HUDEP-2 (cell line): Measurements from ENCODE around the gene SYT5.
"Not testable (repeated sequence)": the region's sequence is repeated elsewhere in the genome, so short reads cannot be mapped to it uniquely, and the experiment has no call there.

Source experiments
- DNase-seq, 76 experiments: peaks; one replicate each; lab custom pipeline; 2025; ENCODE audit not compliant: unreplicated experiment in 76 of 76; lab: John Stamatoyannopoulos, UW

Gene SYT5

GRCh38 chr19:55172741-55173140 is 7.3 kb downstream of the SYT5 start:
- DNase-seq: no peak

DNA sequence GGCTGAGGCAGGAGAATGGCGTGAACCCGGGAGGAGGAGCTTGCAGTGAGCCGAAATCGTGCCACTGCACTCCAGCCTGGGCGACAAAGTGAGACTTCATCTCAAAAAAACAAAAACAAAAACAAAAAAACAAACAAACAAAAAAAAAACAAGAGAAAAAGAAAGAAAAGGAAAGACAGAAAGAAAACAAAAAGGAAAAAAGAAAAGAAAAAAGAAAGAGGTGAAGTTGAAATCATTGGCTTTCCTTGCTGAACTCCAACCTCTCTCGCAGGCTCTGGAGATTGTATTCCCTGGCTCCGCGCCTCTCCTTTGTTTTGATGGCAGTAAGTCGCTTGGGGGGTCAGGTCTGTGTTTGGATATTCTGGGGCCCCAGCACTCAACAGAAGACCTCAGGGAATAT is 7.8 kb downstream of the SYT5 start:
- DNase-seq: not testable (repeated sequence)

GRCh38 chr19:55171440-55171839 is 8.6 kb downstream of the SYT5 start:
- peak in 37 of 76 experiments; percentile 16 to 84 (median 49) for DNase-seq

- no peak for DNase-seq
Measured at GRCh38 chr19:55169136-55169535, 11.0 kb downstream of the SYT5 start.

- DNase-seq: peak in 75 of 76 experiments; percentile 78 to 100 (median 99)
Measured at GRCh38 chr19:55166530-55167268, 13.4 kb downstream of the SYT5 start, which contains the start of gene DNAAF3. DNAAF3 (minus strand) TSS chr19:55166613; CDS start chr19:55166413, 200 bp downstream.

DNA sequence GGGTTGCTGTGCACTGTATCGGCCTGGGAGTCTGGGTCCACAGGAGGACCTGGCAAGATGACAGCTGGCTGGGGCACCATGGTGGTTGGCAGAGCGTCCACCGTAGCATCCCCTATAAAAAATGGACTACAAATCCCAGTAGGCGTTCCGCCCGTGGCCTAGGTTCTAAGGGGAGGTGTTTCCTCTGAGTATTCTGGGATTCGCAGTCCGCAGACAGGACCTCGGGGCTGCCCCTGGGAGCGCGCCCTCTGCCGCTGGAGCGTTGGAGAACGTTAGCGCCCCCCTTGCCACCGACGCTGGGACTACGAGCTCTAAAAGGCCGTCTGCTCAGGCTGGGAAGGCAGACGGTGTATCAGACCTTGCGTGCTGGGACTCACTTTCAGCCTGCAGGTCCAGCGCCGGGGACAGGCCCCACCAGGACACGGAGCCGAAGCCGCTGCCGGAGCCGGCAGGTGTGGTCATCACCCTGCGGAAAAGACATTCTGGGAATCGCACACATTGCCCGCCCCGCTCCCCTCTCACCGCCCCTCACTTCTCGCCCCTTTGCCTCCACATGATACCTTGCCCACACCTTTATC is 14.0 kb downstream of the SYT5 start:
- DNase-seq: peak in 71 of 76 experiments; percentile 33 to 91 (median 76)

GRCh38 chr19:55161571-55162322 is 18.3 kb downstream of the SYT5 start:
- no peak for DNase-seq

- DNase-seq: no peak
Measured at GRCh38 chr19:55160986-55161365, 19.1 kb downstream of the SYT5 start.

- peak in 75 of 76 experiments; percentile 61 to 99 (median 95) for DNase-seq
Measured at GRCh38 chr19:55160128-55160985, 19.7 kb downstream of the SYT5 start.

DNA sequence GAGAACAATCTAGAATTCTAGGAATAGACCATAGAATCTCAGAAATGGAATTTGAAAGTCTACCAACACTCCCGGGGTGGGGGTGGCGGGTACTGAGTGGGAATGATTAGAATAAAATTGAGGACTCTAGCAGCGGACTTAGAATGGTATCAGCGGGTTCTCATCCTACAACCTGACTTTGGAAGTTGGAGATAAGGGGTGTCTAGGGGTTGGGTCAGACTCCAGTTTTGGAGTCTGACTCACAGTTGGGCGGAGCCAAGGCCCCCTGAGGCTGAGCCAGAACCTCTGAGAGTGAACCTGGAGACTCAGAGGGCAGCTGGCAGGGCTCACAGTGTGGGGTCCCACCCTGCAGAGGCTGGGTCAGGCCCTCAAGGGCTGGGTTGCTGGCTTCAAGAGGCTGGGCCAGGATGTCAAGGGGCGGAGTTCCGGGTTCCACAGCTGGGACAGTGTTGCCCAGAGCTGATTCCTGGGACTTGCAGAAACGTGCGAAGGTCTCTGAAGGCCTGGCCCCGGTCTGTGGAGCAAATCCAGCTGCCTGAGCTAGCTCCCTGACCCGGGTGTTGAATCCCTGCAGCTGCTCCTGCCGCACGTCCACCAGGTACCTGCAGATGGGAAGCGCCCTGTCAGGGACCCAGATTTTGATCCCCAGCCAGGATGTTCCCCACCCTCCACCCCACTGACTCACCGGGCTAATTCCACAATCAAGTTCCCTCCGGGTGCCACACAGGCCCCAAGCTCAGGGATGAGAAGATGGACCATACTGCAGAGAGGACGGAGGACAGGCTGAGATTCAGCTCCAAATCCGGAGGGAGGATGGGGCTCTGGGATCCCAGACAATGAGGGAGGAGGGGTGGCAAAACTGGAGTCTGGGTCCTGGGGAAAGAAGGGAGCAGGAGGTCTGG is 21.0 kb downstream of the SYT5 start:
- DNase-seq: peak in 75 of 76 experiments; percentile 60 to 99 (median 97)

GRCh38 chr19:55158423-55158822 is 21.7 kb downstream of the SYT5 start:
- no peak for DNase-seq

- peak in 2 of 76 experiments; percentile 30 to 36 for DNase-seq
Measured at GRCh38 chr19:55157064-55157908, 22.8 kb downstream of the SYT5 start, which contains the start of gene TNNI3. TNNI3 (minus strand) TSS chr19:55157732; CDS start chr19:55157589, 143 bp downstream.

DNA sequence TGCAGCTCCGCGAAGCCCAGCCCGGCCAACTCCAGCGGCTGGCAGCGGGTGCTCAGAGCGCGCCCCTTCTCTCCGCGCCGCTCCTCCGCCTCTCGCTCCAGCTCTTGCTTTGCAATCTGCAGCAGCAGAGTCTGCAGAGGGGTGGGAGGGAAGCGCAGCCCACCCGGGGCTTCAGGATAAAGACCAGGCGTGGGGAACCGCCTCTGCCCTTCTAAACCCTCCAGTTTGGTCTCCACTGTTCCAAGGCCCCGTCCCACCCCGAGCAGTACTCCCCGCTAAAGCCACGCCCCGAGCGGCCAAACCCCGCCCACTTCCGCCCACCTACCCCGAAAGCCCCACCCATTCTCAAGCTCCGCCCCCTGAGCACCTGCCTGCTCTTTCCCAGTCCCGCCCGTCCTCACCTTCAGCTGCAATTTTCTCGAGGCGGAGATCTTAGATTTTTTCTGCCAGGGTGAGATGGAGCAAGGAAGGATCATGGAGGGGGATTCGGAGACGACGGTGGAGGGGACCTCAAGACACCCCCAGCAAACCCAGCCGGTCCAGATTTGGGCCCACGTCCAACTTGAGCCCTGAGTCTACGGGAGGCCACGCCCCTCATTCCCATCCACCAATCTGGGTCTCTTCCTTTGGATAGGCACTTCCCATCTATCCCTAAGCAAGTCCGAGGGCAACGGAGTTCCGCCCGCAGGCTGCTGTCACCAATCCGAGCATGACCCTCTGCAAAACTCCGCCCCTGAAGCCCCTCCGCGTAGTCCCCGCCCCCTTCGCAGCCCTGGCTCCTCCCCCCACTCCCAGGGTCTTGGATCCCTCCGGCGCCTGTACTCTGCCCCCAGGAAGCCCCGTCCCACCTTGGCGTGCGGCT is 23.7 kb downstream of the SYT5 start:
- DNase-seq: peak in 59 of 76 experiments; percentile 18 to 87 (median 64)

DNA sequence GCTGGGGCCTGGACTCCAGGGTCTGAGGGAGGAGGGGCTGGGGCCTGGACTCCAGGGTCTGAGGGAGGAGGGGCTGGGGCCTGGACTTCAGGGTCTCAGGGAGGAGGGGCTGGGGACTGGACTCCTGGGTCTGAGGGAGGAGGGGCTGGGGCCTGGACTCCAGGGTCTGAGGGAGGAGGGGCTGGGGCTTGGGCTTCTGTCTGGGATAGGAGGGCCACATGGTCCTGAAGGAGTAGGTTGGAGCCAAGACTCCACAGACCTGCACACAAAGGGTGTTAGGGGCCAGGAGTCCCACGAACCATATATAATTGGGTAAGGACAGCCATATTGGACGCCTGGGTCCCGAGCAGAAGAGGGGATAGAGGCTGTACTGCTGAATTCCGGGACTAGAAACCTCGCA is 24.3 kb downstream of the SYT5 start:
- DNase-seq: not testable (repeated sequence)

- DNase-seq: no peak
Measured at GRCh38 chr19:55153652-55154264, 26.3 kb downstream of the SYT5 start.

DNA sequence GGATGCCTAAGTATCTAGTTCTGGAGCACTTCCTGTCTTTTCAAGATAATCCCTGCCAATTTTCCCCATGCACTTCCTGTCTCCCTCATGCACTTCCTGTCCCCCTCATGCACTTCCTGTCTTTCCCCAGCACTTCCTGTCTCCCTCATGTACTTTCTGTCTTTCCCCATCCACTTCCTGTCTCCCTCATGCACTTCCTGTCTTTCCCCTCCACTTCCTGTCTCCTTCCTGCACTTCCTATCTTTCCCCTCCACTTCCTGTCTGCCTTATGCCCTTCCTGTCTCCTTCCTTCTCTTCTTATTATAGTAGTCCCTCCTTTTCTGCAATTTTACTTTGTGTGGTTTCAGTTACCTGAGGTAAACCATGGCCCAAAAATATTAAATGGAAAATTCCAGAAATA is 28.1 kb downstream of the SYT5 start:
- DNase-seq: peak in 8 of 76 experiments; percentile 20 to 41 (median 30)
